HG03469 (cell line): Measurements from ENCODE around the gene NME9.
A peak's percentile ranks its signal among the peaks of the same experiment; 100 is the strongest.
"Not testable (repeated sequence)": the region's sequence is repeated elsewhere in the genome, so short reads cannot be mapped to it uniquely, and the experiment has no call there.

Experiments
- ATAC-seq: cut with Tn5 transposase; IDR thresholded peaks from one replicate; pipeline ENCODE4 v1.9.1; 2021; ENCODE audit warnings: mild to moderate bottlenecking, moderate library complexity, moderate number of reproducible peaks; ENCODE audit not compliant: unreplicated experiment

Gene NME9, protein sequence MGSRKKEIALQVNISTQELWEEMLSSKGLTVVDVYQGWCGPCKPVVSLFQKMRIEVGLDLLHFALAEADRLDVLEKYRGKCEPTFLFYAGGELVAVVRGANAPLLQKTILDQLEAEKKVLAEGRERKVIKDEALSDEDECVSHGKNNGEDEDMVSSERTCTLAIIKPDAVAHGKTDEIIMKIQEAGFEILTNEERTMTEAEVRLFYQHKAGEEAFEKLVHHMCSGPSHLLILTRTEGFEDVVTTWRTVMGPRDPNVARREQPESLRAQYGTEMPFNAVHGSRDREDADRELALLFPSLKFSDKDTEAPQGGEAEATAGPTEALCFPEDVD

DNA sequence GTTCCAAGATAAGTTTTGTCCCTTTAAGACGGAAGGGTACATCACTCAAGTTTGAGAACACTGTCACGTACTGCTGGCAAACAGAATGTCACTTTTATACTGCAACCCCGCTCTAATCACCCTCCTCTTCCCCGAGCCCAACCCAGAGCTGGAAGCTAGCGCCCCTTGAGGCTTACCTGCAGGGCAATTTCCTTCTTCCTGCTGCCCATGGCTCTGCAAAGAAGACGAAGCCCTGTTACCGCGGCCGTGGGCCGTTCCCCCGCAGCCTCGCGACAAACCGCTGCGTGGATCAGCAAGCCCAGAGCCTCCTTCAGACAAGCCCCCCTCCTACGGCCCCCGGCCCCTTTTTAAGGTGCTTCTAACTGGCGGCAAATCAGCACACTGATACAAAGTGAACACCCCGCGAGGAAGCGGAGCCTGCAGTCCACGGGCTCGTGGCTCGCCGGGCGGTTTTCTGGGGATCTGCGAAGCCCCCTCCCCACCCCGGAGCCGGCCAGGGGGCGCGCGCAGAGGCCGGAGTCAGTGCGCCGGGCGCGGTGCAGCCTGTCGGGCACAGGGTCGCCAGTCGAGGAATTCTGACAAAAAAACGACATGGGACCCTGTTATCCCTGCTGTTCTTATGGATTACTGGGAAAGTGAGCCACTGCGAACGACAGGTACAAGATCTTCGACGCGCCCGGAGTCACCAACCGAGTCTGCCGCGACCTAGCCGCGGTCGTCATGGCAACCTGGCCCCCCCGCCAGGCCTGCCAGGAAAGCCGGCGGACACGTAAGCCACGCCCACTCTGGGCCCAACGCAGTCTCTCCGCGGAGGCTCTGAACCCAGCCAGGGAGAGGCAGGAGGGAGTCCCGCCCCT, at the start of gene NME9:
Gene NME9 (minus strand): TSS at position 725 of the 857 bp plus-strand sequence. CDS start 516 bp downstream, at position 209.
- peak; percentile 53 for ATAC-seq

- ATAC-seq: no peak
These were observed 49.3 kb upstream of the NME9 start for GRCh38 chr3:138378990-138379389.

DNA sequence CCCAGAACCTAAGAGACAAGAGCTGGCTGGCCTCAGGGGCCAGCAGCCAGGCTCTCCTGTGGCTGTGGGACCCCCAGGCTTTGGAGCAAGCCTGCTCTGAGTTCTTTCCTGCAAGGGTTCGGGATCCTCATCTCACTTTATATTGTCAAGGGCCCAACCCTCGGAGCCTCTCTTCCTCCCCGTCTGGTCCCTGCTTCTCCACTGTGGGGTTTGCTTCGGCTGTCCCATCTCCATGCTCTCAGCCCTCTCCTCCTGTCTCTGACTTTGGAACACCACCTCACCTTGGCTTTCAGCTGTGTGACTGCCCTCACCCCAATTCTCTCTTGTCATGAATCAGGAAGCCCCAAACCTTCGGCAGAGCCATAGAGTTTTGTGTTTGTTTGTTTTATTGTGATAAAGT, 48.7 kb upstream of the NME9 start:
- ATAC-seq: no peak

- no peak for ATAC-seq
These were observed 48.2 kb upstream of the NME9 start for GRCh38 chr3:138377804-138378203.

GRCh38 chr3:138377212-138377611, 47.6 kb upstream of the NME9 start:
- ATAC-seq: not testable (repeated sequence)

DNA sequence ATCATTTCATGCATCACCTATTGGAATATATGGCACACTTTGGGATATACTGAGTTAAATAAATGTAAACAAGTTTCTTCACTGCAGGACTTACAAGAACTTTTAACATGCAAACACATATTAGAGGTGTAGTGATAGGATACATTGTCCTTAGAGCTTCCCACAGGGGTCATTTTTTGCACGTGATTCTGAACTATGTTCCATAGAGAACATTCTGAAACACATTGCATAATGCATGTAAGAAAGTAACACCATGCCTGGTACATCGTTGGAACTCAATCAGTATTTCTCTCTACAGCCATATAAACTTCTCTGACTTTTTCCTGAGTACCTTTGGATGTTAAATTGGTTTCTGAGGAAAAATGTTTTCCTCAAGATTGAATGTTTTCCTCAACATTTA, 47.0 kb upstream of the NME9 start:
- no peak for ATAC-seq

DNA sequence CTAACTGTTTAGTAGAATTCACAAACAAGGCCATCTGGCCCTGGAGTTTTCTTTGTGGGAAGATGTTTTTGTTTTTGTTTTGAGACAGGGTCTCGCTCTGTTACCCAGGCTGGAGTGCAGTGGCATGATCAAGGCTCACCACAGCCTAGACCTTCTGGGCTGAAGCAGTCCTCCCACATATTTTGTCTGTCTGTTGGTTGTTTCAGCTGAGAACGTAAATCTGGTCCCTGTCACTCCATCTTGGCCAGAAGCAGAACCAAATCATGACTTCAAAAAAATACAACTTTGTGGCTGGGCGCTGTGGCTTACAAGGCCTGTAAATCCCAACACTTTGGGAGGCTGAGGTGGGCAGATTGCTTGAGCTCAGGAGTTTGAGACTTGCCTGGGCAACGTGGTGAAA, 45.8 kb upstream of the NME9 start:
- no peak for ATAC-seq

- ATAC-seq: no peak
These were observed 45.0 kb upstream of the NME9 start for GRCh38 chr3:138374573-138375134.

DNA sequence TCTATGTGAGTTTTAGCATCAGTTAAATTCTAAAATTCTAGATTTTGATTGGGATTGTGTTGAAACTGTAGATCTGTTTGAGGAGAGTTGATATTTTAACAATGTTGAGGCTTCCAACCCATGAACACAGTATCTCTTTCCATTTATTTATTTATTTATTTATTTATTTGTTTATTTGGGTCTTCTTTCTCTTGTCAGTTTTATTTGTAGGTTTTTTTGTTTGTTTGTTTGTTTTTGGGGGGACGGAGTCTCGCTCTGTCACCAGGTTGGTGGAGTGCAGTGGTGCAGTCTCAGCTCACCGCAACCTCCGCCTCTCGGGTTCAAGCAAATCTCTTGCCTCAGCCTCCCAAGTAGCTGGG, 44.1 kb upstream of the NME9 start:
- no peak for ATAC-seq

DNA sequence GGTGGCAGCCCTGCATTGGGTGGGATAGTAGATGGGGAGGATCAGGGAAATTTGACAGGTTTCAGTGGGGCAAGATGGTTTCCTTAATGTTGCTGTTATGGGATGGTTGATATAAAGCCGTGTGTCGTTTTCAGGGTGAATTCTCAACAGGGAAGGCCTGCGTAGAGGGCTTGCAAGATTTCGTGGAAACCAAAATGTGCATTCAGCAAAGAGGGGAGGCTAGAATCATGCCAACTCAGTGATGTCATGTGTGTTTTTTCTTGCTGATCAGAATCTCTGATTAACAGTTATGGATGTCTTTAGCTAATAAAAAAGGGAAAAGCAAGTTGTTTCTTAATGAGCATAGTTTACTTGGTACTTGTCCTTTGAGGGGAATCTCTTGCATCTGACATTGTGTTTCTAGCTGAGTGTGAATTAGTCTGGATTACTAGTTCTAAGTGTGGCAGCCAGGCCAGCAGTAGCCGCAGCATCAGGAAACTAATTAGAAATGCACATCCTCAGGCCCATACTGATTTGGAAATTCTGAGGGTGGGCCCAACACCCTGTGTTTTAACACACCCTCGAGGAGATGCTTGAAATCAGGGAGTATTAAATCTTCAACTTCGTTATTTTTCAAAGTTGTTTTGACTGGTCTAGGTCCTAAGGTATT, 43.6 kb upstream of the NME9 start:
- no peak for ATAC-seq

DNA sequence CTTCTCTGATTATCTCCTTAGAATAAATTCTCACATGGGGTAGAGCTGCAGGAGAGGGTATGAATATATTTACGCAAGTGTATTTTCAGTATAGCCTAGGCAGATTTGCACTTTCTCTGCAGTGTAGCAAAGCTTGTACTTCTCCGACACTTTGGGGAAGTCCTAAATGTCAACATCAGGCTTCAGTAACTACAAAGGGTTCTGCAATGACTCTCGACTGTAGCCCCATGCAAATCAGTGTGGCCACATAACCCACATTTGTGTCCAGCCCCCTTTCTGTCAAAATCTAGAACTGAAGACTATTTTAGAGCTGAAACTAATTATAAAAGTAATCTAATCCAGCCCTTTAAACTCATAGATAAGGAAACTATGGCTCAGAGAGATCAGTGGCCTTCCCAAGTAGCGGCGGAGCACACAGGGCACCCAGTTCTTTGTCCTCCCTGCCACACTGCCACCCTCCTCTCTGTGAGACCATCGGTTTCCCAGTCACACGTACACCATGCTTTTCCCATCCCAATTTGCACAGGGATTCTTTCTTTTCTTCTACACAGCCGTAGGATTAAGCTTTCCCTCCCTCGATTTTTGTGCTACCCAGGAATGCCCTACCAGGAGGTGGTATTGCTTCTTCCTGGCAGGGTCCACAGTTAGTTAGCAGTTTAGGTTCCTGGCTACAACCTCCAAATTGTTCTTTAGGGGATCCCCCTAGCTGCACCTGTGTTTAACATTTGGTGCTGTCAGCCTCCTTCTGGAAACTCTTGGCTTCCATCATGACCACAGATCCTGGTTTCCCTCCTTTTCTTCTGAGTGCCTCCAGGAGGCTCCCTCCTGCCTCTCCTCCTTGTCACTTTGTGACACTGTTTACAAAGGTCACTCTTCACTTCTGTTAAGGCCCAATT, 41.7 kb upstream of the NME9 start:
- ATAC-seq: peak; percentile 100

DNA sequence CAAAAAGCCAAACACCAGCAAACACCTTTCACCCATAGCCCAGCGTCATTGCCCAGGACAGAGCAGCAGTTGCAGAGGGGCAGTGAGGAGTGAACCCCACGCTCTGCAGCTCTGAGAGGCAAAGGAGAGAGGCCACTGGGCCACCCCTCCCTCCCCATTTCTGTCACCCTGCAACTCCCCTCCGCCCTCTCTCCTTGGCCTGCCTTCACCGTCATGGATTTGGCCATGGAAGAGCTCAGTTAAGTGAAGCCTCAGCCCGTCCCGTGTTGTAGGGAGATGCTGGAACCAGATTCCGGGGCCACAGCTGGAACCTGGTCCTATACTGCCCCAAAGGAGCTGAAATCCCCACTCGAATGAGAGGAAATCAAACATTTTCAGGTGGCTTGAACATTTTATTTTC, 40.7 kb upstream of the NME9 start:
- ATAC-seq: no peak

GRCh38 chr3:138369151-138369900, 39.7 kb upstream of the NME9 start:
- ATAC-seq: no peak

- ATAC-seq: no peak
These were observed 38.3 kb upstream of the NME9 start for GRCh38 chr3:138367911-138368310.

DNA sequence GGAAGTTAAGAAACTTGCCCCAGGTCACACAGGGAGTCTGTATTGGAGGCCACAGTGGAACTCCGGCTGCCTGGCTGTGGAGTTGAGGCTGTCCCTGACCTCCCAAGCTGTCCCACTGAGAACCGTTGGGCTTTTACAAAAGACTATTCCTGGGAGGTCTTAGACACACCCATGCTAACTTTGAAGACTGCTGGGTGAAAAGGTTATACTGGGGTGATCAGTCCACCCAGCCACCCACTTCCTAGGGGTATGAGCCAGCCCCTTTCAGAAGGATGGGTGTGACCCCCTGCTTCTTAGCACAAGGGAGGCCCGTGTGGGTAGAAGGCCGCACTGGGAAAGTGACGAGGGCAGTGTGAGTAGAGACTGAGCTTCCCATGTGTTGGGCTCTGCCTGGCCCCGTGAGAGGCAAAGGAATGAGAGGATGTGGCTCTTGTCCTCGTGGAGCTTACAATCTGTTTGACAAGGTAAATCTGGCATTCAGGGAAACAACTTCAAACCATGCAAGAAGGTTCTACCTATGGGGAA, 37.7 kb upstream of the NME9 start:
- no peak for ATAC-seq

- ATAC-seq: no peak
These were observed 36.5 kb upstream of the NME9 start for GRCh38 chr3:138366006-138366759.

DNA sequence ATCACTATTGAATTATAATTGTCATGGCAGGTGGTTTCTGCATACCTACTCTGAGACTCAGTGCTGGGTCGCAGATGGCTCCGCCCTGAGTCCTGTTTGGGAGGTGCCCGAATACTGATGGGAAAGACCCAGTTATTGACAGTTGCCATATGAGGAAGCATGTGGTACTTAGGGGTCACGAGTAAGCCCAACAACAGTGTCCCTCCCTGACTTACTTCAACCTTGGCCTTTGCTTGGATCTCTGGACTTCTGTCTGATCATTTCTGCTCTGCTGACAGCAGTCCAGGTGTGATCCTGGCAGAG, 35.6 kb upstream of the NME9 start:
- ATAC-seq: no peak

DNA sequence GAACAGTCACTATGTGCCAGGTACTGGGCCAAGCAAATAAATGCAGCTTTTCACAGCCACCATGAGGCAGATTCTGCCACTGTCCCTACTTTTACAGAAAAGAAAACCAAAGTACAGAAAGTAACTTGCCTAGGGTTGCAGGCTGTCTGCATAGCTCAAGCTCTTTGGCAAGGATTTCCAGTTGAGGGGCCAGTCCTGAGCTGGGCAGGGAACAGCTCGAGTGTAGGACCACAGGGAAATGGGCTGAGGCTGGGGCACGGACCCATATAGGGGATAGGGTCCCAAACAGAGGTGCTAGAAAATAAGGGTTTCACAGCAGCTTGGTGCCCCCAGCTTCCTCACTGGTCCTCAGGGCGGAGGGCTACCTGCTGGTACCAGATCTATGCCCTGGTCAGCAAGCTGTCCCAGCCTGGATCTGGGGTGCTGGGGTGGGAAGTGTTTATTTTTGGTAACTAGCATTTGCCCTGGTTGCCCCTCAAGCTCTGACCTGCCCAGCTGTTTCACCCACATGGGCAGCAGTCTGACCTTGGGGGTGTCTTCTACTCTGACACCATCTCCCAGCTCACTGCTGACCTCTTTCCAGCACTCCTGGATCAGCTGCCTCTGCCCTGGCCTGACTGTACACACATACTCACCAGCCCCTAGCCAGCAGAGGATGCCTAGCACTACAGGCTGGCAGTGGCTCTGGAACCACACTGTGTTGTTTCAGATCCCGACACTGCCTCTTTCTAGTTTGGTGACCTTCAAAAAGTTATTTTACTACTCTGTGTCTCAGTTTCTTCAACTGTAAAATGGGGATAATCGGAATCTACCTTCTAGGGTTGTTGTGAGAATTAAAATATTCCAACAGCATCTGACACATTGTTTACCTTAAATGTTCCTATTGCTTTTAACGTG, 35.0 kb upstream of the NME9 start:
- no peak for ATAC-seq
